ENCODE measurements around the gene DMRT3.

Gene DMRT3

GRCh38 chr9:976258-976942, at the start of gene DMRT3:
Gene DMRT3, plus strand, starts transcription at chr9:976655. Its CDS starts 347 bp downstream, at chr9:977002.
- DNase-seq: no peak

GRCh38 chr9:926976-927375, 49.5 kb upstream of the DMRT3 start:
- DNase-seq: no peak

GRCh38 chr9:928363-929042, 48.0 kb upstream of the DMRT3 start:
- DNase-seq: no peak

- DNase-seq: no peak
Observed at GRCh38 chr9:929719-930118, 46.7 kb upstream of the DMRT3 start.

- DNase-seq: no peak
Observed at GRCh38 chr9:933356-933755, 43.1 kb upstream of the DMRT3 start.

- DNase-seq: no peak
Observed at GRCh38 chr9:935348-935965, 41.0 kb upstream of the DMRT3 start.

- DNase-seq: no peak
Observed at GRCh38 chr9:942805-943580, 33.5 kb upstream of the DMRT3 start.

GRCh38 chr9:947985-948384, 28.5 kb upstream of the DMRT3 start:
- no peak for DNase-seq

- no peak for DNase-seq
Observed at GRCh38 chr9:948497-948896, 28.0 kb upstream of the DMRT3 start.

- no peak for DNase-seq
Observed at GRCh38 chr9:950139-950538, 26.3 kb upstream of the DMRT3 start.

- no peak for DNase-seq
Observed at GRCh38 chr9:952546-952945, 23.9 kb upstream of the DMRT3 start.

GRCh38 chr9:959105-959504, 17.4 kb upstream of the DMRT3 start:
- DNase-seq: no peak

GRCh38 chr9:959914-960313, 16.5 kb upstream of the DMRT3 start:
- DNase-seq: no peak

GRCh38 chr9:962023-962422, 14.4 kb upstream of the DMRT3 start:
- no peak for DNase-seq

GRCh38 chr9:965497-965896, 11.0 kb upstream of the DMRT3 start:
- no peak for DNase-seq

- no peak for DNase-seq
Observed at GRCh38 chr9:966870-967269, 9.6 kb upstream of the DMRT3 start.

GRCh38 chr9:967436-967835, 9.0 kb upstream of the DMRT3 start:
- DNase-seq: no peak

GRCh38 chr9:967903-968641, 8.4 kb upstream of the DMRT3 start:
- no peak for DNase-seq

GRCh38 chr9:969310-970150, 6.9 kb upstream of the DMRT3 start:
- DNase-seq: no peak

- DNase-seq: no peak
Observed at GRCh38 chr9:970151-970996, 6.1 kb upstream of the DMRT3 start.

Data from activated CD4-positive, alpha-beta T cell treated with anti-CD3 and anti-CD28 coated beads for 1 hour (primary cell).